Retinal pigment epithelial cell (primary cell): ENCODE data around the gene PSMD4.

Experiments
- DNase-seq: peaks from one replicate; pipeline ENCODE4 v3.0.0-alpha.2; 2010; ENCODE audit warnings: low read depth
- H3K4me3 ChIP-seq: 2 replicates; pipeline ENCODE4 v1.5.1; 2011; ENCODE audit warnings: mild to moderate bottlenecking, low read length, control low read depth, moderate library complexity
- TF ChIP-seq, protein P1 (sequence below): conservative IDR thresholded peaks from 2 replicates; pipeline ENCODE4 v1.5.1; 2011; ENCODE audit warnings: low read depth, low read length, control low read depth, inconsistent platforms

The PSMD4 gene

DNA sequence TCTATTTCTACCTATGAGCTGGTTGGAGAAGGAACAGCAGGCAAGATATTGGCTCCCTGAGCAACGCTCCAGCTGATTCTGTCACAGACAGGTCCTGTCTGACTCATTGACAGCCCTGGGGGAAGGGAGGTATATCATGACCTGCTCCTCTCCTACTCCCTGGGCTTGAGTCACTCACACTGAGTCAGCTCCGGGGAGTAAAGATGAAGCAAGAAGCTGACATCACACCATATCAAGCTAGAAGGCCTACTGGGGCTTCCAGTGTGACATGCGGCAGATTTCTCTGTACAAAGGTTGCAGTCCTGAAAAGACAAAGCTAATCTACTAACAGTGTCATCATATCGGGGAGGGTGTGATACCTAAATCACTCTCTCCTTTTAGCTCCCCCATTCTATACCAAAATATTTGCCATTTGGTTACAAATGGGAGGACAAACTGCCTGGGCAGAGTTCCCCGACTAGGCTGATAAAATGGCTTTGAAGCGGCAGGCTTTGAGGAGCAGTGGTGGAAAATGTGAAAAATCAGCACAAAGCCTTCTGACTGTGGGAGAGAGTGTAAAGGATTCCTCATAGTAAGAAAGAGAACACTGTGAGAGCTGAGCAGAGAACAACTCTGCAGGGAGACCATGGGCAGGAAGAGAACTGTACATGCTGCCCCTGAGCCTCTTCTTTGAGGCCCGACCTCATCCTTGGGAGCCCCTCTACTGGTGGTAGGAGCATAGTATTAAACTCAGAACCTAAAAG is 57.2 kb downstream of the PSMD4 start:
- H3K4me3 ChIP-seq = no peak overlapping the region
- peak; percentile 79 for DNase-seq
- TF ChIP-seq, protein P1, sequence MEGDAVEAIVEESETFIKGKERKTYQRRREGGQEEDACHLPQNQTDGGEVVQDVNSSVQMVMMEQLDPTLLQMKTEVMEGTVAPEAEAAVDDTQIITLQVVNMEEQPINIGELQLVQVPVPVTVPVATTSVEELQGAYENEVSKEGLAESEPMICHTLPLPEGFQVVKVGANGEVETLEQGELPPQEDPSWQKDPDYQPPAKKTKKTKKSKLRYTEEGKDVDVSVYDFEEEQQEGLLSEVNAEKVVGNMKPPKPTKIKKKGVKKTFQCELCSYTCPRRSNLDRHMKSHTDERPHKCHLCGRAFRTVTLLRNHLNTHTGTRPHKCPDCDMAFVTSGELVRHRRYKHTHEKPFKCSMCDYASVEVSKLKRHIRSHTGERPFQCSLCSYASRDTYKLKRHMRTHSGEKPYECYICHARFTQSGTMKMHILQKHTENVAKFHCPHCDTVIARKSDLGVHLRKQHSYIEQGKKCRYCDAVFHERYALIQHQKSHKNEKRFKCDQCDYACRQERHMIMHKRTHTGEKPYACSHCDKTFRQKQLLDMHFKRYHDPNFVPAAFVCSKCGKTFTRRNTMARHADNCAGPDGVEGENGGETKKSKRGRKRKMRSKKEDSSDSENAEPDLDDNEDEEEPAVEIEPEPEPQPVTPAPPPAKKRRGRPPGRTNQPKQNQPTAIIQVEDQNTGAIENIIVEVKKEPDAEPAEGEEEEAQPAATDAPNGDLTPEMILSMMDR = no peak

DNA sequence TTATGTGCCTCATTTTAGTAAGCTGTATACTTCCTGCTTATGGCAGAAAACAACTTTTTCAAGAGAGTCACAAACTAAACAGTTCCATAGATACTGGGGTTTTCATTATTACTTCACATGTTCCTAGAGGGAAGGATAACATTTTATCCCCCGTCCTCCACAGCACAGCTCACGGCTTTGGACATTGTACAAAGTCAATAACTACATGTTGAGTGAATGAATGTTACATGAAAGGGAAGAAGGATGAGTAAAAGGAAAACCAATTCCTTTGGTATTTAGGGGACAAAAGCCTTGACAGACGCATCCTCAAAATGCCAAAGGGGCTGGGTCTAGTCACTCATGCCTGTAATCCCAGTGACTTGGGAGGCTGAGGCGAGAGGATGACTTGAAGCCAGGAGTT is 57.9 kb downstream of the PSMD4 start:
- H3K4me3 ChIP-seq = no peak overlapping the region
- TF ChIP-seq, protein P1 = no peak
- DNase-seq = no peak

DNA sequence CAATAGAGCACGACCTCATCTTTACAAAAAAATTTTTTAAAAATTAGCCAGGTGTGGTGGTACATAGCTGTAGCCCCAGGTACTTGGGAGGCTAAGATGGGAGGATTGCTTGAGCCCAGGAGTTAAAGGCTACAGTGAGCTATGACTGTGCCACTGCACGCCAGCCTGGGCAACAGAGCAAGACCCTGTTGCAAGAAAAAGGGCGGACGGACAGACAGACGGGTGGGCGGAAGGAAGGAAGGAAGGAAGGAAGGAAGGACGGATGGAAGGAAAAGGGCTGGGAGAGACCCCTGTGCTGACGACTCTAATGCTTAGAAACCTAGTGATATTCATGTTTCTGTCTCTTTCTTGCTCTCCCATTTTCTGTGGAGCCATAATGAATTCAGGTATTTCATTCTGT is 58.3 kb downstream of the PSMD4 start:
- TF ChIP-seq, protein P1 = no peak
- DNase-seq = no peak
- no peak overlapping the region for H3K4me3 ChIP-seq

DNA sequence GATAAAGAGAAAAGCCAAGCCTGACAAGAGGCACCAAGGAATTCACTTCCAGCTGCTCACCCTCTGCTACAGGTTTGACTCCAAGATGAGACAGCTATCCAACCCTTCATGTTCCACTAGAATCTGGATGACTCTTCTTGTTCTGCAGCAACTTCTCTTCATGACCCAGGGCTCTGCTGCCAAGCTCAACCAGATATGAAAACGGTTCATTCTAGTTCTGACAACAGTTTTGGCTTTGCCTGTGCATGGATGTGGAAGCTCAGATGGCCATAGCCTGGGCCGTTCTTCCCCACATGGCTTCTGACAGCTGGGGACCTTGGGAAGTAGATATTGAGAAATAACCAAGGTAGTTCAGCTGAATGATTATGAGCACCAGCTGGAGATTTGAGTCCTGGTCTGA is 59.0 kb downstream of the PSMD4 start:
- no peak overlapping the region for H3K4me3 ChIP-seq
- DNase-seq = no peak
- TF ChIP-seq, protein P1 = no peak

DNA sequence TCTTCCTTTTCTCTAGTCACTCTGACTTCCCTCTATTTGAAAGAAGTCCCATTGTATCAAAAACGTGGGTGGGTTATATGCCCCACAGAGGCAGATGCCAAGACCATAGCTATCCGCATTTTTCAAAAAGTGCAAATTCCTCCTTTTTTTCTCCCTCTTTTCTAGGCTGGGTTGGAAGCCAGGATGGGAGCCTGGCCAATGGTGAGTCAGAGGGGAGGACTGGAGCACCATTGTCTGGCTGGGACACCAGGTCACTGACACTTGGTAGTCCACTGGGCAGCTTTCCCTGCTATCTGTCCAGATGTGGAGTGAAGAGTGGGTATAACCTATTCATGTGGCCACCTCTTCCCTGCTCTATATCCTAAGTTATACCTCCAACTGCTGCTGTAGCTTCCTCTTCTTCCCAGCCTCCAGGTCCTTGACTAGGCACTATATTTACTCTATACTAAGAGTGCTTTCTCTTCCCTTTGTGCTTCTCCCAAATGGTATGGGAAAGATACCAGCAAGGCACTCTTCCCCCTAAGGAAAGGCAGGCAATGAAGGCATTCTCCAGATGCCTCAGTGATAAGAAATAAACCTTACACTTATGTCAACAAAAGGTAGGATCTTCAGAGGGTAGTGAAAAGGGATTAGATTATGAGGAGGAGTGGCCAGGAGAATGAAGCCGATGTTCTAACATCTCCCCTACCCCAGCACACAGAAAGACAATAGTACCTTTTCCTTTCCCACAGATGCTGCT is 59.8 kb downstream of the PSMD4 start:
- no peak overlapping the region for H3K4me3 ChIP-seq
- DNase-seq = peak; percentile 46
- TF ChIP-seq, protein P1 = no peak

DNA sequence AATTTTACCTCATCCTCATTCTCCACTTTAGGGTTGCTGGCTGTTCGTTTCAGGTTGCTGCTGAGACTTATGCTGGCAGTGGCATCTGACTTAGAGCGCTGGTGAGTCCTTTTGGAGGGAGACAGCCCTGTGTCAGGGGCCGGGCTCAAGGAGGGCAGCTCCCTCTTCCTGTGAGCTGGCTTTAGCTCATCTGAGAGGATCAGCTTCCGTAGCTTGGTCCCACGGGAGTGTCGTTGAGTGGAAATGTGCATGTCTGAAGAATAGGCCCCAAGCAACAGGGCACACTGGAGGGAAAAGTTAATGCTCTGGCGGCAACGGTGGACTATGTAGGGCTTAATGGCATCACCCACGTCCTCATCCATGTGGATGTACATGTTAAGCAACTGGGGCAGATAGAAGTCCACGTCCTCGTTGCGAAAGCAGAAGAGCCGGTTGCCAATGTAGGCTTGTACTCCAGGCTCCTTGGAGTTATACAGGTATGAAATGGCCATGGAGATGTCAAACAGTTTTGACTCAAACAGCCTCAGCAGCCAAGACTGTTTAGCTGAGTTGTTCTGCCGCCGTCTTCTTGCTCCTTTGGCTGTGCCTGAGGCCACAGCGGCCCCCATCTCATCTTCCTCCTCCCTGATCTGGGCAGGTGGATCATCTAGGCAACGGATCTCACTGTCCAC is 61.2 kb downstream of the PSMD4 start:
- no peak for DNase-seq
- H3K4me3 ChIP-seq = no peak overlapping the region
- TF ChIP-seq, protein P1 = no peak
